T-helper 17 cell (primary cell): Measurements from ENCODE around the gene HYCC1. TPM values are rescaled to one million over a fixed set of nuclear protein-coding genes. Genes with fewer than 3 reads are reported as not detected.
A peak's percentile ranks its signal among the peaks of the same experiment; 100 is the strongest.
"Not testable (repeated sequence)": the region's sequence is repeated elsewhere in the genome, so short reads cannot be mapped to it uniquely, and the experiment has no call there.

Experiments
- ATAC-seq: fragments of 150-1000 bp; cut with Tn5 transposase; 2 replicates; pipeline ENCODE4 v1.10.0; 2021; ENCODE audit warnings: mild to moderate bottlenecking, moderate library complexity
- DNase-seq, 3 donors: peaks; one replicate each; pipeline versions ENCODE4 v3.0.0 to v3.0.0-alpha.2; 2020 to 2021
- H3K9me3 ChIP-seq: one replicate; pipeline ENCODE4 v1.7.0; 2013; ENCODE audit warnings: low read length, mild to moderate bottlenecking; ENCODE audit not compliant: control insufficient read depth, poor library complexity, severe bottlenecking
- H3K27ac Mint-ChIP-seq: one replicate; pipeline ENCODE4 v1.8.0; 2022; ENCODE audit warnings: mild to moderate bottlenecking, moderate library complexity, mixed read lengths
- H3K27me3 Mint-ChIP-seq: one replicate; pipeline ENCODE4 v1.8.0; 2022; ENCODE audit warnings: mixed read lengths
- H3K36me3 Mint-ChIP-seq: one replicate; pipeline ENCODE4 v1.8.0; 2022; ENCODE audit warnings: low read depth, mixed read lengths
- H3K4me1 Mint-ChIP-seq: one replicate; pipeline ENCODE4 v1.8.0; 2022; ENCODE audit warnings: mild to moderate bottlenecking, mixed read lengths
- H3K4me3 Mint-ChIP-seq: one replicate; pipeline ENCODE4 v1.8.0; 2022; ENCODE audit warnings: mild to moderate bottlenecking, moderate library complexity, mixed read lengths
- total RNA-seq, 4 donors: library from RNA in 2 of 4; stranded (reverse) in 2 of 4; gene quantifications; one replicate each; pipeline ENCODE4 v1.2.3 and lab custom pipeline; 2022 to 2026

The HYCC1 gene
- total RNA-seq: 10 to 100 TPM; 19.6 to 24.9 TPM
- total RNA-seq (lab: John Stamatoyannopoulos, UW): 40.1 to 67.2 reads per million in 2 donors

DNA sequence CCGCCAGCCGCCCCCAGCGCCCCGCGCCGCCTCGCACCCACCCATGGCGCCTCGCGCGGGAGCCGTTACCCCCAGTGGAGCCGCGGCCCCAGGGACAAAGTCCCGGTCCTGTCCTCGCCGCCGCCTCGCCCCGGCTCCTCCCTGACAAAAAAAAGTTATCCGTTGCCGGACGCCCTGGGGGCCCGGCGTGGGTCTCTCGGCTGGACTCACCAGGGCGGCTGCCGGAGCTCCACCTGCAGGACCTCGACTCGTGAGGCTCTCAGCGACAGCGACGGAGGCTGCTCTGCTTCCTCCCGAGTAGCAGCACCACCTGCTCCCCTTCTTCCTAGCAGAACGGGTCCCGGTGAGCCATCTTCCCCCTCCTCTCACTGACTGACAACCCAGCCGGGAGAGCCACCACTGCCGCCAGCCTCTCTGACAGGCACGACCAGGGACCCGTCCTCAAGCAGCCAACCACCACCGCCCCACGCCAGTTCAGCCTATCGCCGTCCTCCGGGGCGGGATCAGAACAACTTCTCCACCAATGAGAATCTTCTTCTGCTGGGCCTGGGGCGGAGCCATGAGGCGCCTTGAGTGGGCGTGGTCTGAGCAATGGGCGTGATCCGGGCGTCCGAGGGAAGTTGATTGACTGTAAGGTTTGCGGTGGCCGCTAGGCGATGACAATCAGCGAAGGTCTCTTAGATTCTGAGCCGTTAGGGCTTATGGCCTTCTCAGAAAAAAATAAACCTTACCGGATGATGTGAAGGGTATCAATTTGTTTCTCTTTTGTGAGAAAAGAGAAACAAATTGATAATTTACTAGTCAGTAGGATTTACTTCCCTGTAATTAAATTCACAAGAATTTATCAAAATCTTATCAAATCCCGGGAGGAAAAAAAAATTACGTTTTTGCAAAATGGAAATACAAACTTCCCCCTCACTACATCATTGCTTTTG, at the start of gene HYCC1:
Gene HYCC1 (minus strand): TSS at position 416 of the 935 bp plus-strand sequence. CDS start 23,019 bp downstream, outside the sequence.
- H3K27ac Mint-ChIP-seq: no peak within 1 kb of the TSS
- DNase-seq: peak; percentile 96 to 99 (median 98)
- ATAC-seq: peak; percentile 98
- peak within 1 kb of the TSS; percentile 100 for H3K4me3 Mint-ChIP-seq
- no peaks in the 10 kb centered on the region for H3K27me3 Mint-ChIP-seq
- no peaks in the 10 kb centered on the region for H3K9me3 ChIP-seq
- H3K4me1 Mint-ChIP-seq: peaks cover 30% of the 10 kb centered on the region
- peaks cover 6% of the 10 kb centered on the region for H3K36me3 Mint-ChIP-seq

DNA sequence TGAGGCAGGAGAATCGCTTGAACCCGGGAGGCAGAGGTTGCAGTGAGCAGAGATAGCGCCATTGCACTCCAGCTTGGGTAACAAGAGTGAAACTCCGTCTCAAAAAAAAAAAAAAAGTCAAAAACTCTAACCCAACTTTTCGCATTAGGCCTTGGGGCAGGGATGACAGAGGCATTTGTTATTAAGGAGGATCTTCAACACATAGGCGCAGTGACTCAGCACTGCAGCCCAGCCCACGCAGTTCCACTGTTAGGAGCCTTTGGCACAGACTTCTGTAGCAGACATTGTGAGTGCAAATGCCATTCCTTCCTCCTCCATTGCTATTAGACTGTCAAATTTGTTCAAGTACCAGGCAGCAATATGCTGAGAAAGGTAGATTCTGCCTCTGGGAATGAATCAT, 48.5 kb upstream of the HYCC1 start:
- Mint-ChIP-seq H3K36me3 (no peaks in the 10 kb centered on the region), H3K4me3 (no peak overlapping the region), H3K4me1 (no peaks in the 10 kb centered on the region), H3K27me3 (peaks cover 19% of the 10 kb centered on the region), H3K27ac (no peak overlapping the region)
- H3K9me3 ChIP-seq: no peaks in the 10 kb centered on the region
- ATAC-seq (no peak), DNase-seq (no peak)

DNA sequence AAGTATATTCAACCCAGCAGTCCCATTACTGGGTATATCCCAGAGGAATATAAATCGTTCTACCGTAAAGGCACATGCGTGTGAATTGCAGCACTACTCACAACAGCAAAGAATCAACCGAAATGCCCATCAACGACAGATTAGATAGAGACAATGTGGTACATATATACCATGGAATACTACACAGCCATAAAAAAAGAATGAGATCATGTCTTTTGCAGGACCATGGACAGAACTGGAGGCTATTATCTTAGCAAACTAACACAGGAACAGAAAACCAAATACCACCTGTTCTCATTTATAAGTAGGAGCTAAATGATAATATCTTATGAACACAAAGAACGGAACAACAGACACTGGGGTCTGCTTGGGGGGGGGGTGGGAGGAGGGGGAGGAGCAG, 47.4 kb upstream of the HYCC1 start:
- H3K36me3 Mint-ChIP-seq: no peaks in the 10 kb centered on the region
- H3K4me3 Mint-ChIP-seq: no peak overlapping the region
- H3K27me3 Mint-ChIP-seq: peaks cover 19% of the 10 kb centered on the region
- no peaks in the 10 kb centered on the region for H3K4me1 Mint-ChIP-seq
- no peak for ATAC-seq
- H3K9me3 ChIP-seq: no peaks in the 10 kb centered on the region
- no peak overlapping the region for H3K27ac Mint-ChIP-seq
- no peak for DNase-seq

DNA sequence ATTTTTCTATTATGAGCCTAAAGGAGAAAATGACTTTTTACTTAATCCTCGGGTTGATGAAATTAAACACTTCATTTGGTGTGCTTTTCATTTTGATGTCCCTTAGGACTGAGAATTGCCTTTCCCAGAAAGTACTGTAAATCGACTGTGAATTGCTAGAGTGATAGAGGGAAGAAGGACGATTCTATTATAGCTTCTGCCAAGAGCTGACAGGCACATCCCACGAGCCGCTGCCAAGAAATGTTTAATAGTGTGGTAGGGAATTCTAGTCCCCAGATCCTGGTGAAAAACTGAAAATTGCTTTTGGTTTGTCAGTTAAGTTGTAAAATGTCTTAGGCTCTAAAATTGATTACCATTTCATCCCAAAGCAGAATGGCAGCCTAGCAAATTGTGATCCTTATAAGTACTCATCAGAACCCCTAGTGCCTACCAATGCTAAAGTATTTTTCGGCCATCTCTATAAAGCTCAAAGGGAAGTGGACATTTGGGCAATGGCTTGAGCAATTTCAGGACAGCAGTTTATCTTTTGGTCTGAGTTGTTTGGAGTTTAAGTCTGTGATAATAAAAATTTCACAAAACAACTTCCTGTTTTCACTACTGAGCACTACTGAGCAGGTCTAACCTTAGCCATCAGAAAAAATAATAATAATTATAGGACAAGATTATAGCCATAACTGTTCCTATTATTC, 44.6 kb upstream of the HYCC1 start:
- ATAC-seq (no peak), DNase-seq (no peak)
- Mint-ChIP-seq H3K36me3 (no peaks in the 10 kb centered on the region), H3K4me1 (no peaks in the 10 kb centered on the region), H3K27me3 (peaks cover 19% of the 10 kb centered on the region), H3K4me3 (no peak overlapping the region), H3K27ac (no peak overlapping the region)
- no peaks in the 10 kb centered on the region for H3K9me3 ChIP-seq

DNA sequence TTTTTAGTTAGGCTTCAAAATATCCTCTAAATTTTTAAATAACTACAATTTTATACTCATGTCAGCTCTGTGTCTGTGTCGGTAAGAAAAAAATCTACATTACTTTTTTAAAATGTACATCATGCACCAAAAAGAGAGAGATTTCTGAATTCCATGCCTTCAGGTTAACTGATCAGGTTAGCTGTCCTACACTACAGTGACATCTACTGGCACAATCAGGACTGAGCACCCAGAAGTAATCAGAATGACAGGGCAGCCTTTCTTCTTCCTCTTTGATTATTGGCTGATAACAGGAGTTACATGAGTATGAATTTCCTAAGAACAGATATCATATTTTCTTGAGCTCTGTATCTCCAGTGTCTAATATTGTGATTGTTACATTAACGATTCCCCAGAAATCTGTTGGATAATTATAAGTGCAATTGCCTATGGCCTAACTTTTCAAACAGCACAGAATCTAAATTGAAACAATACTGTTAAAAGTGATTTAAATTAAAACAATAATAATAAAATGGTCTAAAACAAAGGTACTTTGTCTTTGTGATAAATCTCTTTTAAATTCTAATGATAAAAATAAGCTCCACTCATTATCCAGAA, 41.8 kb upstream of the HYCC1 start:
- peaks cover under 1% of the 10 kb centered on the region for H3K4me1 Mint-ChIP-seq
- peaks cover 11% of the 10 kb centered on the region for H3K27me3 Mint-ChIP-seq
- no peak overlapping the region for H3K27ac Mint-ChIP-seq
- ATAC-seq: peak; percentile 95
- peak in 1 of 3 donors; percentile 40 for DNase-seq
- no peak overlapping the region for H3K4me3 Mint-ChIP-seq
- no peaks in the 10 kb centered on the region for H3K9me3 ChIP-seq
- H3K36me3 Mint-ChIP-seq: no peaks in the 10 kb centered on the region

- H3K27me3 Mint-ChIP-seq, DNase-seq, ATAC-seq, H3K4me3 Mint-ChIP-seq, H3K4me1 Mint-ChIP-seq, H3K9me3 ChIP-seq, H3K36me3 Mint-ChIP-seq: not testable (repeated sequence)
- H3K27ac Mint-ChIP-seq: peak overlapping the region; percentile 80
Measured at GRCh38 chr7:23051124-23051485, 37.2 kb upstream of the HYCC1 start.

DNA sequence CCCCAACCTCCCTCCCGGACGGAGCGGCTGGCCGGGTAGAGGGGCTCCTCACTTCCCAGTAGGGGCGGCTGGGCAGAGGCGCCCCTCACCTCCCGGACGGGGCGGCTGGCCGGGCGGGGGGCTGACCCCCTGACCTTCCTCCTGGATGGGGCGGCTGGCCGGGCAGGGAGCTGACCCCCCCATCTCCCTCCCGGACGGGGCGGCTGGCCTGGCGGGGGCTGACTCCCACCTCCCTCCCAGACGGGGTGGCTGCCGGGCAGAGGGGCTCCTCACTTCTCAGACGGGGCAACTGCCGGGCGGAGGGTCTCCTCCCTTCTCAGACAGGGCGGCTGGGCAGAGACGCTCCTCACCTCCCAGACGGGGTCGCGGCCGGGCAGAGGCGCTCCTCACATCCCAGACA, 32.4 kb upstream of the HYCC1 start:
- not testable (repeated sequence) for DNase-seq, H3K27me3 Mint-ChIP-seq, H3K4me3 Mint-ChIP-seq, H3K9me3 ChIP-seq, ATAC-seq, H3K27ac Mint-ChIP-seq, H3K4me1 Mint-ChIP-seq, H3K36me3 Mint-ChIP-seq

GRCh38 chr7:23045086-23045485, 31.2 kb upstream of the HYCC1 start:
- not testable (repeated sequence) for H3K9me3 ChIP-seq, ATAC-seq, H3K27me3 Mint-ChIP-seq, H3K4me1 Mint-ChIP-seq, H3K27ac Mint-ChIP-seq, DNase-seq, H3K4me3 Mint-ChIP-seq, H3K36me3 Mint-ChIP-seq

DNA sequence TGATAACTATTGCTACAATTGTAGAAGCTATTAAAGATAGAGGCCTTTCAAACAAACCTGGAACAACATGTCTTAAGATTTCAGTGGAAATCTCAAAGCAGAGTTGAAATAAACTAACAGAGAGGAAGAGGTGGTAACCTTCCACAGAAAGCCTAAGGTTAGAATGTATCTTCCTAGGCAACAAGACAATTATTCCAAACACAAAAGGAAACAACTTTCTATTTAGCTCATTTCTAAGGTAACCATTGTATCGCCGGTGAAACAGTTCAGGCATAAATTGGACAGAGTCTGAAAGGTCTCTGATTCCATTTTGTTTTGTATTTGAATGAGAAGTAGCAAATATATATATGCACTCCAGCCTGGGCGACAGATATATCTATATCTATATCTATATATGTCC, 30.7 kb upstream of the HYCC1 start:
- DNase-seq (no peak), ATAC-seq (no peak)
- no peaks in the 10 kb centered on the region for H3K9me3 ChIP-seq
- Mint-ChIP-seq H3K36me3 (peaks cover 4% of the 10 kb centered on the region), H3K27ac (no peak overlapping the region), H3K4me3 (no peak overlapping the region), H3K4me1 (peaks cover 2% of the 10 kb centered on the region), H3K27me3 (no peaks in the 10 kb centered on the region)

DNA sequence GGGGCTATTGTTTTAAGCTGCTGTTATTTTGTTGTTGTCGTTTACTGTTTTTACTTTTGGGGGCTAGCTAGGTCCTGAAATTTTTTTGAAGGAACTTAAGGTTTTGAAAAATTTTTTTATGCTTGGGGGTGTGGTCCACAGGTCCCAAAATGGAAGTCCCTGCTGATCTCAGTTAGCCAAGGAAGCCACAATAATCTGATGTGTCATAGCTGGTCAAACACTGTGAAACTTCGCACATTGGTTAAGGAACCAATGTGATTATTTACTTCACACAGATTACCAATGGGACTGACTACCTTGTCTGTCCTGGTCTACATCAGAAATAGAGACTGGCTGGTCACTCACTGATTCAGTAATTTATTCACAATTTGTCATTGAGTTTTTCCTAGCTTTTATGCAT, 29.5 kb upstream of the HYCC1 start:
- peaks cover 3% of the 10 kb centered on the region for H3K36me3 Mint-ChIP-seq
- H3K9me3 ChIP-seq: no peaks in the 10 kb centered on the region
- H3K4me3 Mint-ChIP-seq: no peak overlapping the region
- no peak overlapping the region for H3K27ac Mint-ChIP-seq
- no peaks in the 10 kb centered on the region for H3K27me3 Mint-ChIP-seq
- DNase-seq (no peak), ATAC-seq (no peak)
- H3K4me1 Mint-ChIP-seq: peaks cover 2% of the 10 kb centered on the region

- ATAC-seq, H3K4me1 Mint-ChIP-seq, H3K4me3 Mint-ChIP-seq, H3K27ac Mint-ChIP-seq, DNase-seq, H3K36me3 Mint-ChIP-seq, H3K9me3 ChIP-seq: not testable (repeated sequence)
- H3K27me3 Mint-ChIP-seq: peaks cover 11% of the 10 kb centered on the region
Measured at GRCh38 chr7:23039674-23040073, 25.7 kb upstream of the HYCC1 start.

- peaks cover 25% of the 10 kb centered on the region for H3K27me3 Mint-ChIP-seq
- ATAC-seq, H3K27ac Mint-ChIP-seq, H3K4me1 Mint-ChIP-seq, DNase-seq, H3K36me3 Mint-ChIP-seq, H3K9me3 ChIP-seq, H3K4me3 Mint-ChIP-seq: not testable (repeated sequence)
Measured at GRCh38 chr7:23035542-23036371, 21.8 kb upstream of the HYCC1 start.

- ATAC-seq (no peak), DNase-seq (no peak)
- H3K9me3 ChIP-seq: no peaks in the 10 kb centered on the region
- Mint-ChIP-seq H3K27me3 (peaks cover 14% of the 10 kb centered on the region), H3K4me3 (no peak overlapping the region), H3K36me3 (no peaks in the 10 kb centered on the region), H3K4me1 (peaks cover 2% of the 10 kb centered on the region), H3K27ac (no peak overlapping the region)
Measured at GRCh38 chr7:23027261-23027660, 13.3 kb upstream of the HYCC1 start.
